ENCODE results near the gene MYOZ3. TPM values are rescaled to one million over a fixed set of nuclear protein-coding genes. Genes with fewer than 3 reads are reported as not detected.
A peak's percentile ranks its signal among the peaks of the same experiment; 100 is the strongest.

Gene MYOZ3
- total and polyA plus RNA-seq, 2 experiments from 2014 or later = 0.32 to 0.71 TPM

GRCh38 chr5:150703762-150704161, 42.7 kb downstream of the MYOZ3 start:
- H3K9me2 ChIP-seq (ENCODE audit: insufficient read depth) = no peaks in the 10 kb centered on the region
- WGBS, 2 experiments (ENCODE audit: low coverage in 1 of 2, low lambda C conversion rate in 2 of 2, missing lambda C conversion rate in 2 of 2) = 75 to 80% methylated on average over 3 of the region's 3 CpGs
- DNase-seq = peak; percentile 44
- no peak overlapping the region for H3K4me2 ChIP-seq (ENCODE audit: unreplicated experiment)
- H3K9me3 ChIP-seq (ENCODE audit: low read depth) = no peaks in the 10 kb centered on the region
- H4K20me1 ChIP-seq (ENCODE audit: insufficient read depth) = no peaks in the 10 kb centered on the region
- no peak overlapping the region for H3K27ac ChIP-seq
- peaks cover 18% of the 10 kb centered on the region; the same call in 1 of the 2 replicates for H3F3A ChIP-seq (ENCODE audit: insufficient read depth)
- peaks cover 14% of the 10 kb centered on the region for H3K4me1 ChIP-seq (ENCODE audit: insufficient read depth)
- H3K36me3 ChIP-seq (ENCODE audit: low read depth) = peaks cover 10% of the 10 kb centered on the region; the same call in 1 of the 2 replicates
- H3K4me3 ChIP-seq = no peak overlapping the region
- H3K9ac ChIP-seq = no peak overlapping the region
- H2AFZ ChIP-seq = no peak overlapping the region
- H3K27me3 ChIP-seq (replicated peaks; ENCODE audit: insufficient read depth) = no peaks in the 10 kb centered on the region
- H3K79me2 ChIP-seq (ENCODE audit: insufficient read depth) = peaks cover 20% of the 10 kb centered on the region
- TF ChIP-seq EZH2phosphoT487 (IDR thresholded peaks at IDR 0.05; ENCODE audit: insufficient read depth, low read depth) (no peak), EZH2 (IDR thresholded peaks at IDR 0.05; ENCODE audit: insufficient read depth, poor library complexity, severe bottlenecking) (no peak)
- in situ Hi-C loops (cut with MboI) = no loop called here

GRCh38 chr5:150706776-150707390, 45.8 kb downstream of the MYOZ3 start:
- Histone ChIP-seq H3K36me3 (ENCODE audit: low read depth) (peaks cover 36% of the 10 kb centered on the region), H4K20me1 (ENCODE audit: insufficient read depth) (no peaks in the 10 kb centered on the region), H3K4me2 (ENCODE audit: unreplicated experiment) (no peak overlapping the region), H3F3A (ENCODE audit: insufficient read depth) (peaks cover 29% of the 10 kb centered on the region; the same call in 1 of the 2 replicates), H3K27me3 (replicated peaks; ENCODE audit: insufficient read depth) (no peaks in the 10 kb centered on the region), H3K9me2 (ENCODE audit: insufficient read depth) (no peaks in the 10 kb centered on the region), H3K27ac (no peak overlapping the region), H2AFZ (no peak overlapping the region), H3K4me1 (ENCODE audit: insufficient read depth) (no peaks in the 10 kb centered on the region), H3K9ac (no peak overlapping the region), H3K9me3 (ENCODE audit: low read depth) (no peaks in the 10 kb centered on the region), H3K79me2 (ENCODE audit: insufficient read depth) (no peaks in the 10 kb centered on the region), H3K4me3 (no peak overlapping the region)
- in situ Hi-C loops (cut with MboI) = no loop called here
- TF ChIP-seq EZH2phosphoT487 (IDR thresholded peaks at IDR 0.05; ENCODE audit: insufficient read depth, low read depth) (no peak), EZH2 (IDR thresholded peaks at IDR 0.05; ENCODE audit: insufficient read depth, poor library complexity, severe bottlenecking) (no peak)
- WGBS, 2 experiments (ENCODE audit: low coverage in 1 of 2, low lambda C conversion rate in 2 of 2, missing lambda C conversion rate in 2 of 2) = 52 to 53% methylated on average over 4 of the region's 4 CpGs
- no peak for DNase-seq

DNA sequence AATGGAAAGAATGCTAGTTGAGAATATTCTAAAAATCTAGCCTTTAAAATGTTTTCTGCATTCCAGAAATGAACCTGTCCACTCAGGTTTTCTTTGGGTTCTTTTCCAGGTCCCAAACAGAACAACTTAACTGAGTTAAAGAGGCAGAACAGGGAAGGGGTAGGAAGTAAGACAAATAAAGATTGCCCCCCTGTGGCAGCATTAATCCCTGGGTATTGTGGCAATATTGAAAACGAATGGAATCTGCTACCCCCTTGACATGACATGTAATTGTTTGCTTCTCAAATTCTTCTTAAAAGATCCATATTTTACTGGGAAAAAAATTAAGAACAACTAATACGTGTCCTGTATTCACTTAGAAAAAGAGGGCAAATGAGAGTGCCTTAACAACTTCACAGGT, 49.1 kb downstream of the MYOZ3 start:
- no peak overlapping the region for H3K27ac ChIP-seq
- no peaks in the 10 kb centered on the region for H3K27me3 ChIP-seq (replicated peaks; ENCODE audit: insufficient read depth)
- WGBS, 2 experiments (ENCODE audit: low coverage in 1 of 2, low lambda C conversion rate in 2 of 2, missing lambda C conversion rate in 2 of 2) = 61 to 71% methylated on average over 2 of the region's 2 CpGs
- no peaks in the 10 kb centered on the region for H4K20me1 ChIP-seq (ENCODE audit: insufficient read depth)
- H3K9me2 ChIP-seq (ENCODE audit: insufficient read depth) = no peaks in the 10 kb centered on the region
- H3K9me3 ChIP-seq (ENCODE audit: low read depth) = no peaks in the 10 kb centered on the region
- no peak overlapping the region for H2AFZ ChIP-seq
- peaks cover 23% of the 10 kb centered on the region; the same call in 1 of the 2 replicates for H3F3A ChIP-seq (ENCODE audit: insufficient read depth)
- no peak overlapping the region for H3K9ac ChIP-seq
- H3K36me3 ChIP-seq (ENCODE audit: low read depth) = peaks cover 57% of the 10 kb centered on the region
- DNase-seq = peak; percentile 30
- no peak overlapping the region for H3K4me2 ChIP-seq (ENCODE audit: unreplicated experiment)
- in situ Hi-C loops (cut with MboI) = no loop called here
- no peak for TF ChIP-seq EZH2 (IDR thresholded peaks at IDR 0.05; ENCODE audit: insufficient read depth, poor library complexity, severe bottlenecking)
- no peak for TF ChIP-seq EZH2phosphoT487 (IDR thresholded peaks at IDR 0.05; ENCODE audit: insufficient read depth, low read depth)
- no peak overlapping the region for H3K4me3 ChIP-seq
- H3K79me2 ChIP-seq (ENCODE audit: insufficient read depth) = no peaks in the 10 kb centered on the region
- no peaks in the 10 kb centered on the region for H3K4me1 ChIP-seq (ENCODE audit: insufficient read depth)

GRCh38 chr5:150723845-150724244, 62.8 kb downstream of the MYOZ3 start:
- Histone ChIP-seq H3K9me2 (ENCODE audit: insufficient read depth) (no peaks in the 10 kb centered on the region), H3K4me2 (ENCODE audit: unreplicated experiment) (no peak overlapping the region), H3K79me2 (ENCODE audit: insufficient read depth) (peaks cover 21% of the 10 kb centered on the region; the same call in 1 of the 2 replicates), H2AFZ (no peak overlapping the region), H3K27ac (no peak overlapping the region), H3K36me3 (ENCODE audit: low read depth) (peaks cover 75% of the 10 kb centered on the region), H3F3A (ENCODE audit: insufficient read depth) (peaks cover 4% of the 10 kb centered on the region; the same call in 1 of the 2 replicates), H3K9ac (no peak overlapping the region), H3K4me3 (no peak overlapping the region), H4K20me1 (ENCODE audit: insufficient read depth) (no peaks in the 10 kb centered on the region), H3K4me1 (ENCODE audit: insufficient read depth) (0 out of 2 replicates have a peak, but pooled peaks cover 7% of the 10 kb centered on the region), H3K27me3 (replicated peaks; ENCODE audit: insufficient read depth) (no peaks in the 10 kb centered on the region), H3K9me3 (ENCODE audit: low read depth) (no peaks in the 10 kb centered on the region)
- in situ Hi-C loops (cut with MboI) = no loop called here
- WGBS, 2 experiments (ENCODE audit: low coverage in 1 of 2, low lambda C conversion rate in 2 of 2, missing lambda C conversion rate in 2 of 2) = 50% methylated on average over 2 of the region's 2 CpGs
- TF ChIP-seq EZH2 (IDR thresholded peaks at IDR 0.05; ENCODE audit: insufficient read depth, poor library complexity, severe bottlenecking) = no peak
- no peak for TF ChIP-seq EZH2phosphoT487 (IDR thresholded peaks at IDR 0.05; ENCODE audit: insufficient read depth, low read depth)
- DNase-seq = peak; percentile 14

Other genes starting within 250 kb of the MYOZ3 start
- gene CD74, start 248.3 kb upstream of the MYOZ3 start, total RNA-seq (2014; rRNA removed; shearing (Covaris generic)) = 0.25 TPM in 1 of 2 replicates, not detected in the other
- 2.7 and 6.1 TPM in 2 replicates for gene CD74, start 248.3 kb upstream of the MYOZ3 start, polyA plus RNA-seq (2016; fragmentation: Nextera tagmentation; extraction: Ambion mirVana)
- gene RPS14, start 211.5 kb upstream of the MYOZ3 start, total RNA-seq (2014; rRNA removed; shearing (Covaris generic)) = 1,694 and 1,749 TPM in 2 replicates
- 1,343 and 1,380 TPM in 2 replicates for gene RPS14, start 211.5 kb upstream of the MYOZ3 start, polyA plus RNA-seq (2016; fragmentation: Nextera tagmentation; extraction: Ambion mirVana)
- 129 and 159 TPM in 2 replicates for gene NDST1, start 153.1 kb upstream of the MYOZ3 start, total RNA-seq (2014; rRNA removed; shearing (Covaris generic))
- gene NDST1, start 153.1 kb upstream of the MYOZ3 start, polyA plus RNA-seq (2016; fragmentation: Nextera tagmentation; extraction: Ambion mirVana) = 39.1 and 41.3 TPM in 2 replicates
- 6.1 and 7.7 TPM in 2 replicates for gene SYNPO, start 20.6 kb upstream of the MYOZ3 start, total RNA-seq (2014; rRNA removed; shearing (Covaris generic))
- gene SYNPO, start 20.6 kb upstream of the MYOZ3 start, polyA plus RNA-seq (2016; fragmentation: Nextera tagmentation; extraction: Ambion mirVana) = 5.6 and 6.3 TPM in 2 replicates
- 24.6 and 25.8 TPM in 2 replicates for gene RBM22, start 39.8 kb downstream of the MYOZ3 start, total RNA-seq (2014; rRNA removed; shearing (Covaris generic))
- 35.5 and 36.7 TPM in 2 replicates for gene RBM22, start 39.8 kb downstream of the MYOZ3 start, polyA plus RNA-seq (2016; fragmentation: Nextera tagmentation; extraction: Ambion mirVana)
- 46.9 and 47.1 TPM in 2 replicates for gene DCTN4, start 97.8 kb downstream of the MYOZ3 start, total RNA-seq (2014; rRNA removed; shearing (Covaris generic))
- 30.1 and 34.5 TPM in 2 replicates for gene DCTN4, start 97.8 kb downstream of the MYOZ3 start, polyA plus RNA-seq (2016; fragmentation: Nextera tagmentation; extraction: Ambion mirVana)
- gene SMIM3, start 117.5 kb downstream of the MYOZ3 start, total RNA-seq (2014; rRNA removed; shearing (Covaris generic)) = 64.9 and 88.3 TPM in 2 replicates
- 72.2 and 73.8 TPM in 2 replicates for gene SMIM3, start 117.5 kb downstream of the MYOZ3 start, polyA plus RNA-seq (2016; fragmentation: Nextera tagmentation; extraction: Ambion mirVana)
- gene IRGM, start 185.3 kb downstream of the MYOZ3 start, total RNA-seq (2014; rRNA removed; shearing (Covaris generic)) = not detected in 2 replicates
- gene IRGM, start 185.3 kb downstream of the MYOZ3 start, polyA plus RNA-seq (2016; fragmentation: Nextera tagmentation; extraction: Ambion mirVana) = not detected in 2 replicates
- gene ZNF300, start 243.7 kb downstream of the MYOZ3 start, total RNA-seq (2014; rRNA removed; shearing (Covaris generic)) = 2.0 and 5.1 TPM in 2 replicates
- gene ZNF300, start 243.7 kb downstream of the MYOZ3 start, polyA plus RNA-seq (2016; fragmentation: Nextera tagmentation; extraction: Ambion mirVana) = 2.9 and 3.0 TPM in 2 replicates